ENCODE measurements around the gene KAT2B.

- TF ChIP-seq CTCF (IDR thresholded peaks at IDR 0.05) (no peak), POLR2A (IDR thresholded peaks at IDR 0.05) (no peak)
Measured at GRCh38 chr3:20076296-20076997, 36.2 kb downstream of the KAT2B start.
